ENCODE results near the gene PDP2.

DNA sequence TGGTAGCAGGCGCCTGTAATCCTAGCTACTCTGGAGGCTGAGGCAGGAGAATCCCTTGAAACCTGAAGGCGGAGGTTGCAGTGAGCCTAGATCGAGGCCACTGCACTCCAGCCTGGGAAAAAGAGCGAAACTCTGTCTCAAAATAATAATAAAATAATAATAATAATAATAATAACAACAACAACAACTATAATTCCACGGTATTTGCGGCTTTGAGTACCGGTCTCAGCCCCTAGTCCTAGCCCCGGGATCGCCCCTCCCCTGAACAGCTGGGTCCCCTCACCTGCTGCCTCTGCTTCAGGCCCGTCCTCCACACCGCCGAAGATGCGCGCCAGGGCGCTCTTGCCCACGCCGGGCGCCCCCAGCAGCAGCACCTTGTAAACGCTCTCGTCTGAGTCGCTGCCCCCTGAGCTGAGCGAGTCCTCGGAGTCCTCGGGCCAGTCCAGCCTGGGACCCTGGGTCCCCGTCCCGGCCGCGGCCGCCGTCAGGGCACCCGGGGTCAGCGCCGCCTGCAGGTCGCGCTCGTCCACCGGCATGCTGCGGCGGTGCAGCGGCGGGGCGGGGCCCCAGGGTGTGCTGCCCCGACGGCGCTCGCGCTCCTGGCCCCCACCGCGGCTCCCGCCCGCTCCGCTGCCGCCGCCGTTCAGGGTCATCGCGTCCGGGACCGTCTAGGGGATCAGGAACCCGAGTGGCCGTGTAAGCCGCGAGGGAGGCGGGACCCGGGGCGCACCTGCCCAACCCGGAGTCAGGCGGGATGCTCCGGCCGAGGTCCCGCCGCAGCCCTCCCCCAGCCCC lies 44.4 kb downstream of the PDP2 start:
- TF ChIP-seq, protein P1, sequence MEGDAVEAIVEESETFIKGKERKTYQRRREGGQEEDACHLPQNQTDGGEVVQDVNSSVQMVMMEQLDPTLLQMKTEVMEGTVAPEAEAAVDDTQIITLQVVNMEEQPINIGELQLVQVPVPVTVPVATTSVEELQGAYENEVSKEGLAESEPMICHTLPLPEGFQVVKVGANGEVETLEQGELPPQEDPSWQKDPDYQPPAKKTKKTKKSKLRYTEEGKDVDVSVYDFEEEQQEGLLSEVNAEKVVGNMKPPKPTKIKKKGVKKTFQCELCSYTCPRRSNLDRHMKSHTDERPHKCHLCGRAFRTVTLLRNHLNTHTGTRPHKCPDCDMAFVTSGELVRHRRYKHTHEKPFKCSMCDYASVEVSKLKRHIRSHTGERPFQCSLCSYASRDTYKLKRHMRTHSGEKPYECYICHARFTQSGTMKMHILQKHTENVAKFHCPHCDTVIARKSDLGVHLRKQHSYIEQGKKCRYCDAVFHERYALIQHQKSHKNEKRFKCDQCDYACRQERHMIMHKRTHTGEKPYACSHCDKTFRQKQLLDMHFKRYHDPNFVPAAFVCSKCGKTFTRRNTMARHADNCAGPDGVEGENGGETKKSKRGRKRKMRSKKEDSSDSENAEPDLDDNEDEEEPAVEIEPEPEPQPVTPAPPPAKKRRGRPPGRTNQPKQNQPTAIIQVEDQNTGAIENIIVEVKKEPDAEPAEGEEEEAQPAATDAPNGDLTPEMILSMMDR (IDR thresholded peaks at IDR 0.05), result peak in 5 of 6 experiments; percentile 12 to 53 (median 24)
- TF ChIP-seq POLR2A (IDR thresholded peaks at IDR 0.05), result no peak

Data from adrenal gland (tissue), 5 donors.